ENCODE measurements around the gene CLEC2A.
"Not testable (repeated sequence)": the region's sequence is repeated elsewhere in the genome, so short reads cannot be mapped to it uniquely, and the experiment has no call there.

Gene CLEC2A

DNA sequence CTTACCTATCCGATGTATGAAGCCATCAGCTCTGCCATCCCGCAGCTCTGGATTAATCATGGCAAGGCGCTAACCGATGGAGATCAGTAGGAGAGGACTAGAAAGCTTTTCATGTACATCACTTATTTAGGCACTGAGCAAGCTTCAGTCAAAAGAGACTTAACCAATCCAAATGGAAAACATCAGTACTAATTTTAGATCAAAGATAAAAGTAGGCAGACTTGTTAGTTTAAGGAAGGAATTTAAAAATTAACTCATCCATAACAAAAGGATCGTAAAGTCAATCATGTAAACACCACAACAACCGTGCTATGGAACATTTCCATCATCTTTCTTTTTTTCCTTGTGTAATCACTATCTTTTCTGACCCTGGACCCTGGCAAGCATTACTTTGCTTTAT, at the start of gene CLEC2A:
TSS of gene CLEC2A (minus strand) at position 101 of the 400 bp plus-strand sequence. CDS start at position 60, 41 bp downstream.
- DNase-seq, result no peak

DNA sequence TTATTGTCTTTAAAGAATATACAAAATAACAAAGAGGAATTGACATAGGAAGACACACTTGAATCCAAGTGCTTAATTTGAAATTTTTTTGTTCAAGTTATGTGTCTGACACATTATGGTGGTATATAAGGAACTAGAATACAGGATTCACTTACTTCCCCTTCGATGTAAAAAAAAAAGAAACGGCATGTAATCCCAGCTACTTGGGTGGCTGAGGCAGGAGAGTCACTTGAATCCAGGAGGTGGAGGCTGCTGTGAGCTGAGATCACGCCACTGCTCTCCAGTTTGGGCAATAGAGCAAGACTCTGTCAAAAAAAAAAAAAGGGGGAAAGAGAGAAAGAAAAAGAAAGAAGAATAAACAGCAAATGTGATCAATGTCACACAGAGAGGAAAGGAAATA, 48.0 kb upstream of the CLEC2A start:
- no peak for DNase-seq

- no peak for DNase-seq
Observed at GRCh38 chr12:9977916-9978315, 45.7 kb upstream of the CLEC2A start.

DNA sequence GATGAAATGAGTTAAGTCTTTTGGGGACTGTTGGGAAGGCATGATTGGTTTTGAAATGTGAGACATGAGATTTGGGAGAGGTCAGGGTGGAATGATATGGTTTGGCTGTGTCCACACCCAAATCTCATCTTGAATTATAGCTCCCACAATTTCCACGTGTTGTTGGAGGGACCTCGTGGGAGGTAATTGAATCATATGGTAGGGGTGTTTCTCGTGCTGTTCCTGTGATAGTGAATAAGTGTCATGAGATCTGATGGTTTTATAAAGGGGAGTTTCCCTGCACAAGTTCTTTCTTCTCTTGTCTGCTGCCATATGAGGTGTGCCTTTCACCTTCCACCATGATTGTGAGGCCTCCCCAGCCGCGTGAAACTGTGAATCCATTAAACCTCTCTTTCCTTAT, 44.5 kb upstream of the CLEC2A start:
- DNase-seq, result not testable (repeated sequence)

DNA sequence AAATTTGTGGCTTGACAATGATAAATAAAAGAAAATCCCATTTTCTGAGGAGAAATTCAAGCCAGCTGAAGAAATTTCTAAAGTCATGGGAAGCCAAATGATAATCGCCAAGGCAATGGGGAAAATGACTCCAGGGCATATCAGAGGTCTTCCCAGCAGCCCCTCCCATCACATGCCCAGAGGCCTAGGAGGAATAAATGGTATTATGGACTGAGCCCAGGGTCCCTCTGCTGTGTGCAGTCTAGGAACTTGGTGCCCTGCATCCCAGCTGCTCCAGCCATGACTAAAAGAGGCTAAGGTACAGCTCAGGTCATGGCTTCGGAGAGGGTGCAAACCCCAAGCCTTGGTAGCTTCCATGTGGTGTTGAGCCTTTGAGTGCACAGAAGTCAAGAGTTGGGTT, 43.4 kb upstream of the CLEC2A start:
- DNase-seq, result no peak

- DNase-seq, result not testable (repeated sequence)
Observed at GRCh38 chr12:9974731-9975130, 42.6 kb upstream of the CLEC2A start.

DNA sequence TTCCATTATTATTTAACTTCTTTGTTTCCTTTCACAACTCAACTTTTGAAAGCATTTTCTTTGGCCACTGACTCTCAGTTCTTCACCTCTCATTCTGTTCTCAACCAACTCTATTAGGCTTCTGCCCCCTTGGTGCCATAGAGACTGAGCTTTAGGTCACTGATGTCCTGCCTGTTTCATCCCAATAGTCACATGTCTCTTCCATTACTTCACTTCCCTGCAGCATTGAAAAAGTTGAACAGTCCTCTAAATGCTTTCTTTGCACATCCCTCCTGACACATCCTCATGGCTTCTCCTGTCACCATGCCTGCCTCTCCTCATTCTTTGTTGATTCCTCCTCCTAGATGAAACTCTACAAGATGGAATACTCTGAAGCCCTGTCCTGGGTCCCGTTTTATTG, 41.8 kb upstream of the CLEC2A start:
- DNase-seq, result no peak

- no peak for DNase-seq
Observed at GRCh38 chr12:9971181-9971580, 39.0 kb upstream of the CLEC2A start, which contains the start of gene CLEC12A. CLEC12A (plus strand) TSS chr12:9971409; CDS start chr12:9971597, 188 bp downstream.

- DNase-seq, result no peak
Observed at GRCh38 chr12:9969673-9970072, 37.5 kb upstream of the CLEC2A start.

DNA sequence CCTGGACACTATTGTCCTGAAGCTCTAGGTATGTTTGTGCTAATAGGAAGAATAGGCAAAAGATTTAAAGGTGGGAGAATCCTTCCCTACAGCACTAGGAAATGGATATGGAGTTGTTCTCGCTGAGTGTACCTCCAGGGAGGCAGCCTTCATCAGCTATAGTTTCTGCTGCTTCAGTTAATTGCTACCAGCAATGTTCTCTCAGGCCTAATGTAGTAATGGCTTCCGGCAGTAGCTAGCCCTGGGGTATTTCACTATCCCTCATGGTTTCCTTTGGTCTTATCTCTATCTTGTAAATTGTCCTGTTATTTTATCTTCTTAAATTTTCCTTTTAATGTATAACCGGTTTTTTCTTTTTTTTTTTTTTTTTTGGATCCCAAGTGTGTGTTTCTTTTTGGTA, 29.7 kb upstream of the CLEC2A start:
- no peak for DNase-seq

DNA sequence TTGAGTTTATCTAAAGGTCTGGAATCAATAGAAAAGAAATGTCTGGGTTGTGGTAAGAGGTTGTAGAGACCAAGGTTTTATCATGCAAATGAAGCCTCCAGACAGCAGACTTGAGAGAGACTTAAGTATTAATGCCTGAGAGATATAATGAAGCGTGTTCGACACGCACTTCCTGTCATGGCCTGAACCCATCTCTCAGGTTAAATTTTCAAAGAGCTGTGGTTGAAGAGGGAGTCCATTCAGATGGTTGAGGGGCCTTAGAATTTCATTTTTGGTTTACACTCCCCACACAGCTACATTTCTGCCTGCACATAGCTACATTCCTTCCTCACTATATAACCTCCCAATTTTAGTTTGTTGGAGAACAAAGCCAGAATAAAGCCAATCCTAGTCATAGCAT, 28.9 kb upstream of the CLEC2A start:
- DNase-seq, result no peak

GRCh38 chr12:9960590-9960989, 28.4 kb upstream of the CLEC2A start:
- DNase-seq, result no peak

DNA sequence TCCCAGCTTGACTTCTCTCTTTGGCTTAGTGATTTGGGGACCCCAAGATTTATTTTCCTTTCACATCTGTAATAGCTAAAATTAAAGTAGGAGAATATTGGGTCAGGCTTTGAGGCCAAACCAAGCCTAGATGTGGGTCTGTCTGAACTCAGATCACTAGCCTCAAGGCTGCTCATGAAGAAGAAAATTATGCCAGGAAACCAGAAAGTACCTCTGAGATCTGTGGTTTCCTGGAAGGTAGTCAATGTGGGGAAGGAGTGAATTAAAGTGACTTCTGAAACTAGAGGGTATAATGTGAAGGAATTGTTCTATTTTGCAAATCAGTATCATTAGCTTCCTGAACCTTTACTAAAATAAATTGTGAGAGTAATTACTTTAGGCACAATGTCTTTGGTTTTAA, 25.7 kb upstream of the CLEC2A start:
- DNase-seq, result no peak

DNA sequence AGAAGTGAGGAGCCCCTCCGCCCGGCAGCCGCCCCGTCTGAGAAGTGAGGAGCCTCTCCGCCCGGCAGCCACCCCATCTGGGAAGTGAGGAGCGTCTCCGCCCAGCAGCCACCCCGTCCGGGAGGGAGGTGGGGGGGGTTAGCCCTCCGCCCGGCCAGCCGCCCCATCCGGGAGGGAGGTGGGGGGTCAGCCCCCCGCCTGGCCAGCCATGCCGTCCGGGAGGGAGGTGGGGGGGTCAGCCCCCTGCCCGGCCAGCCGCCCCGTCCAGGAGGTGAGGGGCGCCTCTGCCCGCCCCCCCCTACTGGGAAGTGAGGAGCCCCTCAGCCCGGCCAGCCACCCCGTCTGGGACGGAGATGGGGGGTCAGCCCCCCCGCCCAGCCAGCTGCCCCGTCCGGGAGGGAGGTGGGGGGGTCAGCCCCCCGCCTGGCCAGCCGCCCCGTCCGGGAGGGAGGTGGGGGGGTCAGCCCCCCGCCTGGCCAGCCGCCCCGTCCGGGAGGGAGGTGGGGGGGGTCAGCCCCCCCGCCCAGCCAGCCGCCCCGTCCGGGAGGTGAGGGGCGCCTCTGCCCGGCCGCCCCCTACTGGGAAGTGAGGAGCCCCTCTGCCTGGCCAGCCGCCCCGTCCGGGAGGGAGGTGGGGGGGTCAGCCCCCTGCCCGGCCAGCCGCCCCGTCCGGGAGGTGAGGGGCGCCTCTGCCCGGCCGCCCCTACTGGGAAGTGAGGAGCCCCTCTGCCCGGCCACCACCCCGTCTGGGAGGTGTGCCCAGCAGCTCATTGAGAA, 21.0 kb upstream of the CLEC2A start:
- DNase-seq, result not testable (repeated sequence)

DNA sequence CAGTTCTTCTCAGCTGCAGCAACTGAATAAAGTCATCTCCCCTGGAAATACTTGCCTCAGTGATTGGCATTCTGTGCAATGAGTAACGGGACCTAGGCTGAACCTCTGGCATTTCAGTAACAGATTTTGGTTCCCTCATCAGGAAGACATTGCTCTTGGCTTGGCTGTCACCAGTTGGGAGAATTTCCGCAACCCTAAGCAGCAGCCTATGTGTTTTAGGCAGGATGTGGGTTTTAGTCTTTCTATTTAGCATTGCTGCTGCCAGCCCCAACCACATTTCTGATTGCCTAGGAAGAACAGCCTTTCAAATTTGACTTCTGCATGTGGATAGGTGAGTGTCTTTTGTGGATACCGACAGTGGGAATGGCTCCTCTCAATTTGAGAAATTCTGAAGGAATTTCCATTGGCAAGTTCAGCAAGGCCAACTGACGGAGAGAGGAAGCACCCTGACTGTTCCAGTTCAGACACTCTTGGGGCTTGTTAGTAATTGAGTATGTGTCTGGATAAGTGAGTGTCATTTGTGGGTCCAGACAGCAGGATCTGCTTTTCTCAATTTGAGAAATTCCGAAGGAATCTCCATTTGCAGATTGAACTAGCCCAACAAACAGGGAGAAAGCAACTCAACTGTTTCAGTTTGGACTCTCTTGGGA, 19.0 kb upstream of the CLEC2A start:
- no peak for DNase-seq

DNA sequence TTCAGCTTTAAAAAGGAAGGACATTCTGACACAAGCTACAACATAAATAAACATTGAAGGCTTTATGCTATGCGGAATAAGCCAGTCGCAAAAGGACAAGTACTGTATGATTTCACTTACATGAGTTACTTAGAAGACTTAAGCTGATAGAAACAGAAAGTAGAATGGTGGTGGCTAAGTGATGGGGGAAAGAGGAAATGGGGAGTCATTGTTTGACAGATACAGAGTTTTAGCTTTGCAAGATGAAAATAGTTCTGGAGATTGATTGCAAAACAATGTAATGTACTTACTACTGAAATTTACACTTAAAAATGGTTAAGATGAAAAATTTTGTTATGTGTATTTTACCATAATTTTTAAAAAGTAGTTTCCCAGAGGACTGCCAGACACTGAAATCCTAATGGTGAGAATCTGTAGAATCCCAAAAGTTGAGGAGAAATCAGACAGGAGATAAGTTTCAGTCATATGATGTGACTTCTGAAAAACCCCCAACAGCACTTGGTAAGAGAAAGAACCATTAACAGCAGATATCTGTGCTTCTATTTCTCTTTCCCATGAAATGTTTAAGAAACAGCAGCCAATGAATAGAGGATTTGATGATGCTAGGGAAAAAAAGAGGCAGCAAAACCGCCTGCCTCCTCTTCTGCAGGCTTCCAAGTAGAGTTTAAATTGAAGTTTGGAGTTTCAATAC, 16.6 kb upstream of the CLEC2A start:
- no peak for DNase-seq

- DNase-seq, result no peak
Observed at GRCh38 chr12:9947674-9948073, 15.5 kb upstream of the CLEC2A start.

GRCh38 chr12:9944391-9944790, 12.2 kb upstream of the CLEC2A start:
- DNase-seq, result no peak

DNA sequence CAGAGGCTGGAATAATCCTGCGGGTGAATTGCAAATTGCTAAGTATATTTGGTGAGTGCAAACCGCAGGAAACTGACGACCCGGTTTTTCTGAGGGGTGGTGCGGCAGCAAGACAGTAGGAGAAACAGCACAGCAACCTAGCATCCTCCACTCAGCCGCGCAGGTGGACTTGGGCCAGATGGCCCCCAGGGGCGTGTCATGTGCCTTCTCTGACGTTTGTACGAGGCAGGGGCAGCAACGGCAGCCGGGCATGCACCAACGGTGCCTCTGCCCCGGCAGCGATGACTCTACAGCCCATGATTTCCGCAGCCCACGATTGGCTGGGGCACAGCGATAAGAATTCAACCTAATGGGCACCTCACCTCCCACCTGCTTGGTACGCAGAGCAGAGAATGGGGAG, 11.1 kb upstream of the CLEC2A start:
- DNase-seq, result peak in 6 of 14 donors; percentile 2 to 50 (median 12)

DNA sequence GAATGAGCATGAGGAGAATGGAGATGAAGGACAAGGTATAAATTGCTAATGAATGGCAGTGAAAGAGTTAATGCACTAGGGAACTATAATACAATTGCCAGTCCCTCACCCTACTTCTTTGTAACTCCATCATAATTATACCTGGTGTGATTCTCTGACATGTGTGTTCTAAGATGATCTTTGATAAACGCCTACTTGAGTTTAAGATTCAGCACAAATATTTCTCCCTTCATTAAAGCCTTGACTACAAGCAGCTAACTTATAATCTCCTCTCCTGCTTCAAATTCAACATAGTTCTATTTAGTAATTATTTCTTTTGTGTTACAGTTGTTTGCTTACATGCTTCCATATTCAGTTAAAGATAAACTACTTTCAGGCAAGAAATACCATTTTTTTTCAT, 9.7 kb upstream of the CLEC2A start:
- peak in 1 of 14 donors; percentile 3 for DNase-seq

DNA sequence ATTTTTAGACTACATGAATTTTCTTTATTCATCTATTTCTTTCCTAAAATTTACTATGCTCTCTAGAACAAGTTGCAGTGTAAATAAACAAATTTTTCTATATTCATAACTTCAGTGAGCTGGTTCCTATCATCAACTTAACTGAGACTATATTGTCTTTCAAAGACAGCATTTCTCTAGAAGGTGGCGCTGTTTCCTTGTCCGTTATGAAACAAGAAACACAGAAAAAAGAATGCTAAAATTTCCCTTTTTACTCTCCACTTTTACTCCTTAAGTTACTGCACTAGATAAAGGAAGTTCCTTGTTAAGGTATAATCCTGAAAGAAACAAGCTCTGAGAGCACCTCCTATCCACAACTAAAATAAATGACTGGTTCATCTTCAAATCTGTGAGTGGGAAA, 8.2 kb upstream of the CLEC2A start:
- no peak for DNase-seq

DNA sequence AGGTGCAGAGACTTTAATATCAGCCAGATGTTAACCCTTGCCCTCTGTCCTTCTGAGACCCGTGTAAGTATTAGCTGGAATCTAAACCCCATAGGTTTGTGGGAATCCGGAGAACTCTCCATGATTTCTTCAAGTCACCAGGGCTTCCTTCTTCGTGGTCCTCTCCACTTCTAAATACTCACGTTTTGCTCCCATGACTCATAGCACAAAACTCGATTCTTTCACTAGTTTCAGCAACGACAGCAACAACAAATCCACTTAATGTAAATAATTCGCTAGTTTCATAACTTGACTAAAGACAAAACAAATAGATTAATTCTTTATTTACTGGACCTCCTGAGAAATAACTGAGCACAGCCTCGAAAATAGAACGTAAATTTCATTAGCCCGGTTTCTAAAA, 4.4 kb upstream of the CLEC2A start:
- no peak for DNase-seq

GRCh38 chr12:9935026-9935425, 2.9 kb upstream of the CLEC2A start:
- no peak for DNase-seq

- DNase-seq, result no peak
Observed at GRCh38 chr12:9933958-9934357, 1.8 kb upstream of the CLEC2A start.
